RWPE2 (cell line): Measurements from ENCODE around the gene PITPNM3.

Experiments used
- ATAC-seq: fragments of 200-7000 bp; cut with Tn5 transposase; 3 replicates; pipeline ENCODE4 v1.9.1; 2021; ENCODE audit warnings: low read depth
- DNase-seq: peaks from one replicate; pipeline ENCODE4 v3.0.0-alpha.2; 2020; ENCODE audit warnings: low spot score
- H3K27ac ChIP-seq: fragments of 450-650 bp; 2 replicates; pipeline ENCODE4 v1.5.1; 2017; ENCODE audit warnings: mild to moderate bottlenecking; ENCODE audit not compliant: poor library complexity, severe bottlenecking
- H3K27me3 ChIP-seq: fragments of 250-450 bp; sonication (Bioruptor Pico); 2 replicates; pipeline ENCODE4 v1.5.1; 2021; ENCODE audit warnings: mild to moderate bottlenecking, moderate library complexity; ENCODE audit not compliant: insufficient read depth, poor library complexity, severe bottlenecking
- H3K36me3 ChIP-seq: fragments of 250-450 bp; sonication (Bioruptor Pico); 2 replicates; pipeline ENCODE4 v1.5.1; 2020; ENCODE audit warnings: low read depth, mild to moderate bottlenecking, moderate library complexity
- H3K4me1 ChIP-seq: fragments of 250-450 bp; sonication (Bioruptor Pico); 2 replicates; pipeline ENCODE4 v1.5.1; 2021; ENCODE audit warnings: mild to moderate bottlenecking, moderate library complexity; ENCODE audit not compliant: insufficient read depth, poor library complexity, severe bottlenecking
- H3K4me3 ChIP-seq: fragments of 250-450 bp; sonication (Bioruptor Pico); 2 replicates; pipeline ENCODE4 v1.5.1; 2021; ENCODE audit warnings: mild to moderate bottlenecking, moderate library complexity; ENCODE audit not compliant: severe bottlenecking
- H3K9me3 ChIP-seq: fragments of 250-450 bp; sonication (Bioruptor Pico); 2 replicates; pipeline ENCODE4 v1.5.1; 2021; ENCODE audit warnings: mild to moderate bottlenecking, moderate library complexity; ENCODE audit not compliant: severe bottlenecking
- CTCF ChIP-seq: fragments of 450-650 bp; IDR thresholded peaks from one replicate; pipeline ENCODE4 v1.5.1; 2017; ENCODE audit warnings: mild to moderate bottlenecking, moderate library complexity; ENCODE audit not compliant: poor library complexity, severe bottlenecking

The PITPNM3 gene

GRCh38 chr17:6462692-6463091 lies 93.7 kb downstream of the PITPNM3 start:
- no peak overlapping the region for H3K27ac ChIP-seq
- no peak for TF ChIP-seq CTCF
- peaks cover 10% of the 10 kb centered on the region; the same call in 1 of the 2 replicates for H3K36me3 ChIP-seq
- no peaks in the 10 kb centered on the region for H3K27me3 ChIP-seq
- no peaks in the 10 kb centered on the region for H3K4me1 ChIP-seq
- ATAC-seq: no peak
- DNase-seq: no peak
- H3K9me3 ChIP-seq: no peaks in the 10 kb centered on the region
- no peak overlapping the region for H3K4me3 ChIP-seq

- H3K9me3 ChIP-seq: no peaks in the 10 kb centered on the region
- H3K27ac ChIP-seq: no peak overlapping the region
- peaks cover 10% of the 10 kb centered on the region; the same call in 1 of the 2 replicates for H3K36me3 ChIP-seq
- H3K27me3 ChIP-seq: no peaks in the 10 kb centered on the region
- no peak for DNase-seq
- H3K4me3 ChIP-seq: no peak overlapping the region
- TF ChIP-seq CTCF: no peak
- peaks cover 7% of the 10 kb centered on the region for H3K4me1 ChIP-seq
- no peak for ATAC-seq
These were observed 94.4 kb downstream of the PITPNM3 start for GRCh38 chr17:6461792-6462524.

- DNase-seq: no peak
These were observed 95.1 kb downstream of the PITPNM3 start for GRCh38 chr17:6461246-6461645.

GRCh38 chr17:6460531-6461161 lies 95.7 kb downstream of the PITPNM3 start:
- no peaks in the 10 kb centered on the region for H3K27me3 ChIP-seq
- ATAC-seq (no peak), DNase-seq (no peak)
- H3K4me1 ChIP-seq: peaks cover 7% of the 10 kb centered on the region
- H3K27ac ChIP-seq: no peak overlapping the region
- no peaks in the 10 kb centered on the region for H3K9me3 ChIP-seq
- H3K36me3 ChIP-seq: peaks cover 10% of the 10 kb centered on the region; the same call in 1 of the 2 replicates
- no peak for TF ChIP-seq CTCF
- H3K4me3 ChIP-seq: no peak overlapping the region

More at GRCh38 chr17:6461246-6461645, 95.1 kb downstream of the PITPNM3 start:
- Histone ChIP-seq H3K27me3 (no peaks in the 10 kb centered on the region), H3K27ac (no peak overlapping the region), H3K9me3 (no peaks in the 10 kb centered on the region), H3K4me3 (no peak overlapping the region), H3K4me1 (peaks cover 7% of the 10 kb centered on the region), H3K36me3 (peaks cover 10% of the 10 kb centered on the region; the same call in 1 of the 2 replicates)
- no peak for TF ChIP-seq CTCF
- no peak for ATAC-seq
